ENCODE measurements around the gene SRRM4. TPM values are rescaled to one million over a fixed set of nuclear protein-coding genes. Genes with fewer than 3 reads are reported as not detected.

Gene SRRM4
- total and polyA plus RNA-seq, 10 donors, result under 0.01 TPM; not detected in 8

- peaks cover 0 to 8% (median 0%) of the 10 kb centered on the region in 7 donors for H3K27me3 ChIP-seq (replicated peaks in 1 of 7)
- H3K27ac ChIP-seq, result no peak overlapping the region
- no peaks in the 10 kb centered on the region for H3K36me3 ChIP-seq
- WGBS, 5 donors, result 87 to 92% (median 89%) methylated on average over 6 of the region's 6 CpGs
- no peak for DNase-seq
- no peak overlapping the region for H3K4me3 ChIP-seq
- intact Hi-C loops (cut with DNase I; ENCODE audit: low total_unique reads), result no loop called here
- no peaks in the 10 kb centered on the region for H3K4me1 ChIP-seq
- H3K9me3 ChIP-seq, result peaks cover 0 to 5% (median 0%) of the 10 kb centered on the region in 8 donors
- TF ChIP-seq POLR2AphosphoS5 (IDR thresholded peaks at IDR 0.05) (no peak), POLR2A (IDR thresholded peaks at IDR 0.05) (no peak)
- TF ChIP-seq, protein P1, sequence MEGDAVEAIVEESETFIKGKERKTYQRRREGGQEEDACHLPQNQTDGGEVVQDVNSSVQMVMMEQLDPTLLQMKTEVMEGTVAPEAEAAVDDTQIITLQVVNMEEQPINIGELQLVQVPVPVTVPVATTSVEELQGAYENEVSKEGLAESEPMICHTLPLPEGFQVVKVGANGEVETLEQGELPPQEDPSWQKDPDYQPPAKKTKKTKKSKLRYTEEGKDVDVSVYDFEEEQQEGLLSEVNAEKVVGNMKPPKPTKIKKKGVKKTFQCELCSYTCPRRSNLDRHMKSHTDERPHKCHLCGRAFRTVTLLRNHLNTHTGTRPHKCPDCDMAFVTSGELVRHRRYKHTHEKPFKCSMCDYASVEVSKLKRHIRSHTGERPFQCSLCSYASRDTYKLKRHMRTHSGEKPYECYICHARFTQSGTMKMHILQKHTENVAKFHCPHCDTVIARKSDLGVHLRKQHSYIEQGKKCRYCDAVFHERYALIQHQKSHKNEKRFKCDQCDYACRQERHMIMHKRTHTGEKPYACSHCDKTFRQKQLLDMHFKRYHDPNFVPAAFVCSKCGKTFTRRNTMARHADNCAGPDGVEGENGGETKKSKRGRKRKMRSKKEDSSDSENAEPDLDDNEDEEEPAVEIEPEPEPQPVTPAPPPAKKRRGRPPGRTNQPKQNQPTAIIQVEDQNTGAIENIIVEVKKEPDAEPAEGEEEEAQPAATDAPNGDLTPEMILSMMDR (IDR thresholded peaks at IDR 0.05 in 8 of 11, conservative IDR thresholded peaks at IDR 0.05 in 3 of 11), result no peak
Observed at GRCh38 chr12:119044094-119044493, 62.8 kb downstream of the SRRM4 start.

DNA sequence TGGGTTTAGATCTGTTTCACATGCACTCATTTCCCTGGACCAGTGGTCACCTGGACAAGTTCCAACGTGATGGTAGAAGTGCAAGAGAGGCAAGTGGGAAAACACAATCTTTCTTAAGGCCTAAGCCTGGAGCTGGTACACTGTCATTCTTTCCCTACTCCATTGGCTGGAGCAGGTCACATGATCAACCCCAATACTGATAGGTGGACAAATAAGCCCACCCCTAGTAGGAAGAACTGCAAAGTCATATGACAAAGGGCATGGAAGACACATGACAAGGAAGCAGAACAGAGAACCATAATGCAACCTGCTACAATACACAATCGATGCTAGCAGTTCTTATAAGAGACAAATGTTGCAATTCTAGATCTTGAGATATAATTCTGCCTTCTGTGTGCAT, 66.3 kb downstream of the SRRM4 start:
- peaks cover 0 to 16% (median 0%) of the 10 kb centered on the region in 8 donors for H3K9me3 ChIP-seq
- no peaks in the 10 kb centered on the region for H3K36me3 ChIP-seq
- TF ChIP-seq POLR2AphosphoS5 (IDR thresholded peaks at IDR 0.05), result no peak
- TF ChIP-seq, protein P1 (IDR thresholded peaks at IDR 0.05 in 8 of 11, conservative IDR thresholded peaks at IDR 0.05 in 3 of 11), result no peak
- TF ChIP-seq POLR2A (IDR thresholded peaks at IDR 0.05), result no peak
- H3K27ac ChIP-seq, result no peak overlapping the region
- intact Hi-C loops (cut with DNase I; ENCODE audit: low total_unique reads), result no loop called here
- DNase-seq, result no peak
- no peaks in the 10 kb centered on the region for H3K27me3 ChIP-seq (replicated peaks in 1 of 7)
- no peak overlapping the region for H3K4me3 ChIP-seq
- 63 to 81% (median 67%) methylated on average over 2 of the region's 2 CpGs for whole genome bisulfite sequencing, 5 donors
- no peaks in the 10 kb centered on the region for H3K4me1 ChIP-seq

DNA sequence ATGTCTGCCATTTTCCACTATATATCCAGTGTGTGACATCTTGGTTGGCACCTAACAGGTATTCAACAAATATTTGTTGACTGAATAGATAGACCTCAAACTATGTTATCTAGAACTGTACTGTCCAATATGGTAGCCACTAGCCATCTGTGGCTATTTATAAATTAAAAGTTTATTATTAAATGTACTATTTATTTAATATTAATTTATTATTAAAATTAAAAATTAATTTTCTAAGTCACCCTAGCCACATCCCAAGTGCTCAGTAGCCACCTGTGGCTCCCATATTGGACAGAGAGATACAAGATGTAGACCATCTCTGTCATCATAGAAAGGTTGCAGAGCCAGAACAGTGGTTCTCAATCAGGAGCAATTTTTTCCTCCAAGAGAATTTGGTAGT, 69.3 kb downstream of the SRRM4 start:
- TF ChIP-seq POLR2AphosphoS5 (IDR thresholded peaks at IDR 0.05), result no peak
- TF ChIP-seq, protein P1 (IDR thresholded peaks at IDR 0.05 in 8 of 11, conservative IDR thresholded peaks at IDR 0.05 in 3 of 11), result no peak
- no peak for TF ChIP-seq POLR2A (IDR thresholded peaks at IDR 0.05)
- DNase-seq, result no peak
- Histone ChIP-seq H3K27ac (no peak overlapping the region), H3K4me1 (no peaks in the 10 kb centered on the region), H3K36me3 (no peaks in the 10 kb centered on the region), H3K9me3 (peaks cover 0 to 16% (median 3%) of the 10 kb centered on the region in 8 donors), H3K4me3 (no peak overlapping the region), H3K27me3 (replicated peaks in 1 of 7) (no peaks in the 10 kb centered on the region)
- intact Hi-C loops (cut with DNase I; ENCODE audit: low total_unique reads), result no loop called here

GRCh38 chr12:119051474-119051873, 70.1 kb downstream of the SRRM4 start:
- TF ChIP-seq POLR2AphosphoS5 (IDR thresholded peaks at IDR 0.05) (no peak), POLR2A (IDR thresholded peaks at IDR 0.05) (no peak)
- TF ChIP-seq, protein P1 (IDR thresholded peaks at IDR 0.05 in 8 of 11, conservative IDR thresholded peaks at IDR 0.05 in 3 of 11), result no peak
- H3K4me1 ChIP-seq, result no peaks in the 10 kb centered on the region
- intact Hi-C loops (cut with DNase I; ENCODE audit: low total_unique reads), result no loop called here
- no peaks in the 10 kb centered on the region for H3K36me3 ChIP-seq
- peaks cover 0 to 16% (median 3%) of the 10 kb centered on the region in 8 donors for H3K9me3 ChIP-seq
- no peaks in the 10 kb centered on the region for H3K27me3 ChIP-seq (replicated peaks in 1 of 7)
- 80 to 92% (median 83%) methylated on average over 4 of the region's 4 CpGs for WGBS, 5 donors
- H3K27ac ChIP-seq, result no peak overlapping the region
- no peak overlapping the region for H3K4me3 ChIP-seq
- no peak for DNase-seq
